ENCODE results near the gene PPM1L.

The PPM1L gene

DNA sequence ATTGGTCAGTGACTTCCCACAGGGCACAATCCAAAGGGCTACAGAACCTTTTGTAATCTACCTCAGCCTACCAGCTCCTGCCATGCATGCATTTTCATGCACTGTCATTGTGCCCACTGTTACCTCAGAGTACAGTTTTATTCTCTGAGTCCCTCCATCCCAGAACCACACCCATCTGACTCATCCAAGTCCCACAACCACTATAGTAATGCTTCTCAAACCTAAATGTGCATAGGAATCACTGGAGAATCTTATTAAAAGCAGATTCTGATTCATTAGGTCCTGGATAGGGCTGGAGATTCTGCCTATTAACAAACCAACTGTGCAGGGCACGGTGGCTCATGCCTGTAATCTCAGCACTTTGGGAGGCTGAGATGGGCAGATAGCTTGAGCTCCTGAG is 352.8 kb downstream of the PPM1L start:
- DNase-seq: no peak

DNA sequence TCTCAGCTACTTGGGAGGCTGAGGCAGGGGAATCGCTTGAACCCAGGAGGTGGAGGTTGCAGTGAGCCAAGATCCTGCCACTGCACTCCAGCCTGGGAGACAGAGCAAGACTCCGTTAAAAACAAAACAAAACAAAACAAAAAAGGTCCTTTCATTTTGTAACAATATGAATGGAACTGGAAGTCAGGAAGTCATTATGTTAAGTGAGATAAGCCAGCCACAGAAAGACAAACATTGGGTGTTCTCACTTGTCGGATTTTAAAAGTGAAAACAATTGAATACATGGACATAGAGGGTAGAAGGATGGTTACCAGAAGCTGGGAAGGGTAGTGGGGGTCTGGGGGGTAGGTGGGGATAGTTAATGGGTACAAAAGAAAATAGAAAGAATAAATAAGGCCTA is 361.6 kb downstream of the PPM1L start:
- DNase-seq: no peak

DNA sequence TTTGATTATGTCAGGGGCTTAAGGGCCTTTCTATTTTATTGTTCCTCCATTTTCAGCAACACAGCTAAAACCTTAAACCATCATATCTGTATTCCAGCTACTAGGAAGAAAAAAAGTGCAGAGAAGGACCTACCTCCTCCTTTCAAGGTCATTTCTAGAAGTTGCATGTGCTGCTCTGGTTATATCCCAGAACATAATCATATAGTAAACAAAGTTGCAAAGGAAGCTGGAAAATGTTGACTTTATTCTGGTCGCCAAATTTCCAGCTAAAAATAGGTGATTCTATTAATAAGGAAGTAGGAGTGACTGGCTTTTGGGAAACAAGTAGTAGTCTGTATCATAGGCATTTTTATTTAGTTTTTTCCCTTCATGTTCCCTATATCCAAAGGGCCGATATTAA is 370.5 kb downstream of the PPM1L start:
- no peak for DNase-seq
